Measurements from ENCODE around the gene KCNK5. TPM values are rescaled to one million over a fixed set of nuclear protein-coding genes. Genes with fewer than 3 reads are reported as not detected.

The KCNK5 gene
- total RNA-seq, 1 experiment from 2014 or later = 0.79 TPM

DNA sequence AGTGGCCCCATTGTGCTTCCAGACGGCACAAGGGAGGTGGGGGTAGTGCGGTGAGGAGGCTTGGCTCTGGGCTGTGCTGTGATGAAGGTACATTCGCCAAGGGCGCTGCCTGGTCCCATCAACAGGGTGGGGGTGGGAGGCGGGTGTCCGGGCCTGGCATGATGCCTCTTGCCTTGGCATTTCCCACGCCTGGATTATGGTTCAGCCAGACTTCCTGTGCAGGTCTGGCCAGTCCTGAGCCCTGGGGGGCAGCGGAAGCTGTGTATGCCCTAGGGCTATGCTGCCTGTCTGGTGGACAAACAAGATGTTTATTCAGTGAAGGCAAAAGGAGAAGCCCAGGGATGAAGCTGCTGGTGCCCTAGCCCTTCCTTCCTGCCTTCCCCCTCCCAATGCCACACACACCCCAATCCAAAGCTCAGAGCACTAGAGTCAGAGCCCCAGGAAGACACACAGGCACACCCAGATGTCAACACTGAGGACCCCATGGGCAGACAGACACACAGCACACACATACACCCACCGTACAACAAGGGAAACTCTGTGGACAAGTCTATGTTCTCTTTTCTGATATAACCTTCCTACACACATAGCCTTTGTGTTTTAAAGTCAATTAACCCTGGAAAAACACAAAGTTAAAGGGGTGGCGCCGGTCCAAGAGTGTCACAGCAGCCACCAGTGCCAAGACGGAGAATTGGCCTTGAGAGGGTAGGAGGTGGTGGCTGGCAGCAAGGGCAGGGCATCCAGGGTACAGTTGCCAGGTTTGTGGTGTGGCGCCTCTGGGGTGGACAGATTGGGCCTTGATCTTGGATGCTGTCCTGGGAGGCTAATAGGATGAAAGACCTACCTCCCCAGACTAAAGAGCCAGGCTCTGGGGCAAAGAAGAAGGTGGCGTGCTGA, 59.6 kb downstream of the KCNK5 start:
- DNase-seq (ENCODE audit: low read depth, low spot score) = no peak
- in situ Hi-C loops (cut with HindIII; ENCODE audit: low pct_unique_long_range_greater_than_20kb, low sequenced_read_pairs) = no loop called here

DNA sequence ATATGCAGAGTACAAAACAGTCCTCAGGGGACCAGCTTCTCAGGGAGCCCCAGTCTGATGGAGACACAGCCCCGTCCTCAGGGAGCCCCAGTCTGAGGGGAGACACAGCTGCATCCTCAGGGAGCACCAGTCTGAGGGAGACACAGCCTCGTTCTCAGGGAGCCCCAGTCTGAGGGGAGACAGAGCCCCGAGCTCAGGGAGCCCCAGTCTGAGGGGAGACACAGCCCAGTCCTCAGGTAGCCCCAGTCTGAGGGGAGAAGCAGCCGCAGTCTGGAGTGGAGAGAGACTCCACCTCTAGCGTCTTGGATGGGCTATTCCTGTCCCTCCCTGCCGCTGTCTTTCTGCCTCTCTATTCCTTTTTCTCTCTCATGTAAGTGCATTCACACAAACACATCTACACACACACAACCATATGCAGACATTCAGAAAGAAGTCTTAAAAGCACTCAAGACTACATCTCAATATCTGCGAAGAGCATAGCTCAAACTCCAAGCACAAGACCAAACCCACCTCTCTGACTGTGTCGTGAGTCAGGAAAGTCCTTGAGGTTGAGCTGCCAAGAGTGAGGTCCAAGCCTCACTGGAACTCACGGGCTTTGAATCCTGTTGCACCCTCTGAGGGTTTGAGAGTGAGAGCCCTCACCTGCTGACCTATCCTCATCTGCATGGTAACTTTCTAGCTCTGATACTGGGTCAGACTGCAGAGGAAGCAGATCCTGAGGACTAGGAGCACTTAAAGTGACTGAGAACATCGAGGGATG, 61.2 kb downstream of the KCNK5 start:
- no peak for DNase-seq (ENCODE audit: low read depth, low spot score)
- in situ Hi-C loops (cut with HindIII; ENCODE audit: low pct_unique_long_range_greater_than_20kb, low sequenced_read_pairs) = no loop called here

DNA sequence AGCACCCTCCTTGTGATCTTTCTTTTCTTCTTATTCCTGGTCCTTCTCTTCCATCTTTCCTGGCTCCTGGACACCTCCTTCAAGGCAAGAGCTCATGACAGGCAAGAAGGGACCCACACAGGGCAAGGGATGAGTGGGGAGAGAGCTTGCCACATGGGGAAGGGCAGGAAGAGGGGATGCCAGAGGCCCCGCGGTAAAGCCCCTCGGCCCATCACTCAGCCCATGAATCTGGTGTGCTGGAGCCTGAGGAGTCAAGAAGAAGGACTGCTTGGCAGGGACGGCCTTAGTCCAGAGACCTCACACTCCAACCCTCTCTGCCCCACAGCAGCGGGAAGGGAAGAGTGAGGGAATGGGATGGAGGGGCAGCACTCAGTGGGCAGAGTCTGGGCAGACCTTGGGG, 62.0 kb downstream of the KCNK5 start:
- in situ Hi-C loops (cut with HindIII; ENCODE audit: low pct_unique_long_range_greater_than_20kb, low sequenced_read_pairs) = no loop called here
- no peak for DNase-seq (ENCODE audit: low read depth, low spot score)

DNA sequence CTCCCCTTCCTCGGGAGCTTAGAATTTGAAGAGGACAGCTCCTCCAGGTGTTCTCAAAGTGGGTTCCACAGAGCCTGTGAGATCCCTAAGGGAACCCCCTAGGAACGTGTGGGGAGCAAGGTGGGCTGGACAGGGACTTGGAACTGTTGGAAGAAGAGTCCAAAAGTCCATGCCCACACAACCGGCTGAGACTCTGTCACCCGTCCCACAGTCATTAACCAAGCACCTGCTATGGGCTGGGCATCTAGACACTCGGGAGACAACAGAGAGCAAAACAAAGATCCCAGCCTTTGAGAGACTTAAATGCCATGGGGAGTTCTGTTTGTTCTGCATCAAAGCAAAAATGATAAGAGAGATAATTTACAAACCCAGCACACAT, 62.4 kb downstream of the KCNK5 start:
- no peak for DNase-seq (ENCODE audit: low read depth, low spot score)
- in situ Hi-C loops (cut with HindIII; ENCODE audit: low pct_unique_long_range_greater_than_20kb, low sequenced_read_pairs) = no loop called here

DNA sequence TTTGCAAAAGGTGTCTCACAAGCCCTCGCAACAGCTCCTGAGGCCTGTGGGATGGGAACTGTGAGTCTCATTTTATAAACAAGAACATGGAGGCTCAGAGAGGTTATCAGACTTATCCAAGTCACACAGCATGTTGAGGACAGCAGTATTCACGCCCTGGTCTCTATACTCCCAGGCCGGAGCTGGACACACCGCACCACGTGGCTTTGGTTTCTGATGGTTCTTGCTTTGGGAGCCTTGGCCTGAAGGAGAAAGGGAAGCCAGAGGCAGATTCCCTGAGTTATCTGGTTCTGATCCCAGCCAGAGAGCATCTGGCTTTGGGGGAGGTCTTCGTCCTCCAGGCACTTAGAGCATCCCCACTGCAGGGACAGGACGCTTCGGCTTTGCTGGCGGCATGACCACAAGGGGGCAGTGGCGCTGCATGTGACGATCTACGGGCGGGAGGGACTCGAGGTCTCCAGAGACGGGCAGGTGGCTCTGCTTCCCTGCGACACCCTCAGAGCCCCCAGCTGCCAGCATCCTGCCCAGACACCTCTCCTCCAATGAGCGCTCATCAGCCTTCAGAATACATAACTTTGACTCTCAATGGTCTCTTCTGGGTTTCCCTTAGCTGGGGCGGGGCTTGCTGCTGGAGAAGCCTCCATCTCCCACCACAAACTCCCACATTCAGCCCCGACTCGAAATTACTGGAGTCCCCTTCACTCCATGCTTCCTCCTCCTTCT, 62.9 kb downstream of the KCNK5 start:
- DNase-seq (ENCODE audit: low read depth, low spot score) = peak; percentile 75
- in situ Hi-C loops (cut with HindIII; ENCODE audit: low pct_unique_long_range_greater_than_20kb, low sequenced_read_pairs) = no loop called here

DNA sequence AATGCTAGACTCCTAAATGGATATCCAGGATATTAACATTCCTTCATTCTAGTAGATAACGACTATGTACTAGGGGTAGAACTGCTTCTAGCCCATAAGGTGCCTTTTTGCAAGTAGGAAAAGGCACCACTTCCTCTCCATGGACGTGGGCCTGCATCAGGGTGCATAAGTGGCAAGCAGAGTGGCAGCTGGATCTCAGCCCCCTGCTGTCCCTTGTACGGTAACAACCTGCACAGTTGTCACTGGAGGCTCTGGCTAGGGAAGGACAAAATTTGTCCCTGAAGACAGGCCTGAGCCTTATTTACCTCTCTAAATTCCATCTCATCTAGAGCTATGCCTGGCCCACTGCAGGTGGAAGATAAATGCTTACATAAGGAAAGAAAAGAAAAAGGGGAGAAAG, 71.8 kb downstream of the KCNK5 start:
- no peak for DNase-seq (ENCODE audit: low read depth, low spot score)
- in situ Hi-C loops (cut with HindIII; ENCODE audit: low pct_unique_long_range_greater_than_20kb, low sequenced_read_pairs) = no loop called here

DNA sequence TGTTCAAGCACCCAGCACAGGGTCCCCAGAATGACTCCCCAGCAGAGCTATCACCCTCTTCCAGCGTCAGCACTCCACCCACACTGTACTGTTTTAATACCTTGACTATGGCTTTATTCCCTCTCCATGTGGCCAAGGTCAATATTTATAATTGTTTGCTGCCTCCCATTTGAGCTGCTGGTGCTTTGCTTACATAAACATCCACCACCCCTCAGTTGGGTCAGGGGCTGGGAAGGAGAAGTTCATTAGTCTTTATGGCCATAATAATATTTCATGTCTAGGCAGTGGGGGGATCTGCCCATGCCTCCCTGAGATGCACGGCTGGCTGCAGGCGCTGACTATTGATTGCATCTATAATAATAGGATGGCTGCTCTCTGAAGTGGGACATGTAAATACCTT, 72.5 kb downstream of the KCNK5 start:
- in situ Hi-C loops (cut with HindIII; ENCODE audit: low pct_unique_long_range_greater_than_20kb, low sequenced_read_pairs) = no loop called here
- no peak for DNase-seq (ENCODE audit: low read depth, low spot score)

DNA sequence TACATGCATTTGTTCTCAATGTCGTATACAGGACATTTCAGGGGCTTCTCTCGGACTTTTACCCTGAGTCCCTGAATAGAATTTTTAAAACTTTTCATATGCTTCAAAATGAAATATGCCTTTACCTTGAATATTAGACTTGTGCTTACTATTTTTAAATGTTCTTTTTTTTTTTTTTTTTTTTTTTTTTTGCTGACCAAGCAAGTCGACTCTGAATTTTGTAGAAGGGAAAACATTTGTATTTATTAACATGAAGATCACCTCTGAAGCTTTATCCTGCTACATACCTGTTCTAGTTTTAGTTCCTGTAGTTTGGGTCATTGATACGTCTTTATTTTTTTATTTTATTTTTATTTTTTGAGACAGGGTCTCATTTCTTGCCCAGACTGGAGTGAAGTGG, 74.6 kb downstream of the KCNK5 start:
- no peak for DNase-seq (ENCODE audit: low read depth, low spot score)
- in situ Hi-C loops (cut with HindIII; ENCODE audit: low pct_unique_long_range_greater_than_20kb, low sequenced_read_pairs) = no loop called here

DNA sequence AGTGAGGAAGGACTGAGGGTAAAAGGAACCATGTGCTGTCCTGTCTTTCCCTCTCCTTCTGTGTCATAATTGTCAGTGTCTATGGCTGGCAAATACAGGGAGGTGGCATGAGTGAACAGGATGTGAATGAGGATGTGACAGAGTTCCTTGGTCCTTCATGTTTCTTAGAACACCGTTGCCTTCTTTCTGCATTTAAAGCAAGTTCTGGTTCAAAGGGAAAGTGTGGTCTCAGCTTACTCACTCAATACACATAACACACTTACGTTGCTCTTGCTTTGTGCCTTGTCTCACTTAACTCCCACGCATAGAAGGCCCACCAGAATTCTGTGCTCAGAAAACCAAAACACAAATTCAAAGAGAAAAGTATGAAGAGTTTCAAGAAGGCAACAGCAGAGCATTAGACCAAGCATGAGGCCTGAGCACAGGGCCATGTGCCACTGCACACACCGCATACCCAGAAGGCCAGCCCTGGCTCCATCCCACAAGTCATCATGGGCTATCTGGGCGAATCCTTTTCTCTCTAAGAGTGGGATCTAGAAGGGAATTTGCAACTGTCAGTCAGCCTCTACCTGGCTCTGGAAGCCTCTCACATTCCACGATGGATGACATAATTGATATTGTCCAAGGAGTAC, 75.4 kb downstream of the KCNK5 start:
- in situ Hi-C loops (cut with HindIII; ENCODE audit: low pct_unique_long_range_greater_than_20kb, low sequenced_read_pairs) = no loop called here
- no peak for DNase-seq (ENCODE audit: low read depth, low spot score)

DNA sequence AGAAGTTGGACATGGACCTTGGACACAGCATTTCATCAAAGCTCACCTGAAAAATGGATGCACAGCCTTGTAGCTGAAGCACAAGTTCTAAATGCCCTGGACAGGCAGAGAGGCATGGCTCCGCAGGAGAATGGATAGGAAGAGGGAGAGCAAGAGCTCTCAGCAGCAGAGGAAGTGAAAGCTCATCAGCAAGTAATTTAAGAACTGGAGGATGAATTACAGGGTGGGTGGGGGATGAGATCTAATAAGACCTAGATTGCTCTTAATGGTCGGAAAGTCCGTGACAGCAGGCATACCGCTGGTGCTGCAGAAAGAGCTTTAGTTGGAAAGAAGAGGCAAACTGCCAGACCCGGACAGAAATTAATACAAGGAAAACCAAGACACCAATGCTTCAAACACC, 77.0 kb downstream of the KCNK5 start:
- DNase-seq (ENCODE audit: low read depth, low spot score) = no peak
- in situ Hi-C loops (cut with HindIII; ENCODE audit: low pct_unique_long_range_greater_than_20kb, low sequenced_read_pairs) = no loop called here

DNA sequence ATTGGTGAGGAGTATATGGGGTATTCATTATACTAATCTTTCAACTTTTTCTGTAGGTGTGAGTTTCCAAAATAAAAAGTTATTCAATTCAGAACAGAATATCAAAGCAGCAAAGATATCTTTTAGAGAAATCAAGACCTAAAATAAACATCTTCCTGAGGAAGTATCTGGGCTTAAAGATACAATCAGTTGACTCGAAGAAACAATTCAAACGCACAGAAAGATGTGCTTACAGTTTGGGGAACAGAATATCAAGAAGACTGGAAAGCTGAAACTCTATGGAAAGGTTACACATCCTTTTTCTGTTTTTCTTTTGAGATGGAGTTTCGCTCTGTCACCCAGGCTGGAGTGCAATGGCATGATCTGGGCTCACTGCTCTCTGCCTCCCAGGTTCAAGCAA, 78.1 kb downstream of the KCNK5 start:
- in situ Hi-C loops (cut with HindIII; ENCODE audit: low pct_unique_long_range_greater_than_20kb, low sequenced_read_pairs) = no loop called here
- no peak for DNase-seq (ENCODE audit: low read depth, low spot score)

DNA sequence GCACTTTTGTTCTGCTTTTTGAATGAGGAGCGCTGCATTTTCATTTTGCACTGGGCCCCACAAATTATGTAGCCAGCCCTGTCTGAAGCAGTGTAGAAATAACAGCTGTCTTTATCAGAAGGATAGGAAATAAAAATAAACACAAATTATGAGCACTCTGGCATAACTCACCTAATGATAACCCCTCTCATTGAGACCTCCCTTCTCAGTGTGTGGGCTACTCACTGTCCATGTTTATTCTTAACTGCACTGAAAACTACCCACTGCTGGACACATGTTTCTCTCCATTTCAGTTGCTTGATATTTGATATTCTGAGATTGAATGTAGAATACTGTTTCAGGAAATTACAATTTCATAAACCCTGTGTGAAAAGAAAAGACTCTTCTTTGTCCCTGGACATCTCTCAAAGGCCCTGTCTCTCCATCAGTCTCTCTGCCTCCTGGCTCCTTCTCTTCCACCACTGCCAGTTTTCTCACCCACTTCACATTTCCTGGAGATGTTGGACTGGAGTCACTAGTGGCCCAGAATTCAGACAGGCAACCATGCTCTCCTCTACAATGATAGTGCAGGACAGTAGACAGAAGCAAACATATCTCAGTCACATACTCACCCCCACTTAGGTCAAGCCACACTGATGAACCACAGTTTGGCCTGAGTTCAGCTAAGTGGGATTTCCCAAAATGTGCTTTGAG, 84.6 kb downstream of the KCNK5 start:
- in situ Hi-C loops (cut with HindIII; ENCODE audit: low pct_unique_long_range_greater_than_20kb, low sequenced_read_pairs) = no loop called here
- no peak for DNase-seq (ENCODE audit: low read depth, low spot score)

DNA sequence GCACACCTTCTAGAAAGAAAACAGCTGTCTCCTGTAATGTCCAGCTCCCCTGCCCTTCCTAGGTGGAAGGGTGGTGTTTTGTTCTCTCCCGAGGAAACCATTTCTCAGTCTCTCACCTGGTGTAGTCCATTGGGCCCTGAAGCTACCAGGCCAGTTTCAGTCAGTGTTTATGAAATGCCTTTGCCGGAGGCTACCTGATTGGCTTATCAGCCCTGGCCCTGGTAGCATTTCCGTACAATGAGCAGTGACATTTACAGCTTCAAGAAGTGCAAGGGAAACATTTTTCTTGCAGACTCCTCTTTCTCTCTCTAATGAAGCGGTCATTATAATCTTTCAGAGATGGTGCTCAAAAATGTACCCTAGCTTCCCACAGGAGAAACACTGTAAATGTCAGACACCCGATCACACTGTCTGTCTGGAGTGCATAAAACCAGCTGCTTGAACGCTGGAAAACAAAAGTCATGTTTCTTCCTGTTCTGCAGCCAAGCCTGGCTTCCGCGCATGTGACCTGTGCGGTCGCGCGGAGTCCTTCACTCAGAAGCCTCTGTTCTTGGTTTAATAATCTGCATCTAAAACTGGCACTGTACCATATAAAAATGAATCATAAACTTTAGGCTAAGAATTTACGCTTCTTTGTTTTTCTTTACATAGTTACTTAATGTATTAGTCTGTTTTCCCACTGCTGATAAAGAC, 85.9 kb downstream of the KCNK5 start:
- DNase-seq (ENCODE audit: low read depth, low spot score) = peak; percentile 51
- in situ Hi-C loops (cut with HindIII; ENCODE audit: low pct_unique_long_range_greater_than_20kb, low sequenced_read_pairs) = no loop called here

DNA sequence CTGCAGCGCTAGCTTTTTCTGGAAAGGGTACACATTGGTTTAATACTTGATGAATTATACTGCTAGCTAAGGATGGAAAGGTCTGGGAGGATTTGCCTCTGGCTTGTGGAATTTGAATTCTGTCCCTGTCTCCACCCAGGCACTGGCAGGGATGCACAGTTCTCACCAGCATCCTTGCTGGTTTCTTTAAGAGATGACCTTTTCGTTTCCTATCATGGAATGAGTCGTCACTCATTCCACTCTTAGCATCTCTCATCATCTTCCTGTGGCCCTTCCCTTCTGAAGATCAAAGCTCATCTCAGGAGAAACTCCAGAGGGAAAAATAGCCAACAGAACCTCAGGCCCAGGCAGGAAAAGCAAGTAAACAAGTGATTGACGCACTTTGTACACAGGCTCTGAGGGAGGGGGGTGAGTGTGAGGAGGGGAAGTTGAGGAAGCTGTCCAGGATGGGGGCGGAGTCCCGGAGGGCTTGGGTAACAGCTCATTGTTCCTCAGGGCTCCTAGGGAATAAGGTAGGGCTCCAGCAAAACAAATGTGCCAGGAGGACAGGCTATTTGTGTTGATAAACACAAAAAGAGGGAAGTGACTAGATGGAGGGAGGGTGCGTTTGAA, 88.6 kb downstream of the KCNK5 start:
- no peak for DNase-seq (ENCODE audit: low read depth, low spot score)

More for the DNA sequence above, 88.6 kb downstream of the KCNK5 start:
- in situ Hi-C loops (cut with HindIII; ENCODE audit: low pct_unique_long_range_greater_than_20kb, low sequenced_read_pairs) = no loop called here

All from SK-MEL-5 (cell line).